BLaER1 treated with 17β-estradiol and CSF1 and Interleukin-3, amounts not matched to agents 10 nM and 100 nM (cell line): ENCODE results near the gene TTC34.
A peak's percentile ranks its signal among the peaks of the same experiment; 100 is the strongest.
"Not testable (repeated sequence)": the region's sequence is repeated elsewhere in the genome, so short reads cannot be mapped to it uniquely, and the experiment has no call there.

Experiments
- H3K27ac ChIP-seq, 11 experiments: shearing (Covaris generic); formaldehyde crosslinking; 2 replicates each; pipeline ENCODE4 v1.8.1; 2022
- H3K27me3 ChIP-seq, 11 experiments: shearing (Covaris generic); formaldehyde crosslinking; 2 replicates each; pipeline ENCODE4 v1.8.1; 2022
- H3K36me3 ChIP-seq, 11 experiments: shearing (Covaris generic); formaldehyde crosslinking; 2 replicates each; pipeline ENCODE4 v1.8.1; 2022
- H3K4me1 ChIP-seq, 10 experiments: shearing (Covaris generic); formaldehyde crosslinking; 2 replicates each; pipeline ENCODE4 v1.8.1; 2022
- H3K4me2 ChIP-seq, 11 experiments: shearing (Covaris generic); formaldehyde crosslinking; 2 replicates each; pipeline ENCODE4 v1.8.1; 2022
- H3K4me3 ChIP-seq, 10 experiments: shearing (Covaris generic); formaldehyde crosslinking; 2 replicates each; pipeline ENCODE4 v1.8.1; 2022
- H3K9ac ChIP-seq, 11 experiments: shearing (Covaris generic); formaldehyde crosslinking; 2 replicates each; pipeline ENCODE4 v1.8.1; 2022
- H3K9me3 ChIP-seq, 11 experiments: shearing (Covaris generic); formaldehyde crosslinking; replicated peaks in 1 of 11; 2 replicates each; pipeline ENCODE4 v1.8.1; 2022
- H4K20me1 ChIP-seq, 11 experiments: shearing (Covaris generic); formaldehyde crosslinking; 2 replicates each; pipeline ENCODE4 v1.8.1; 2022
- Cebpa-rat ChIP-seq, 11 experiments: shearing (Covaris generic); IDR thresholded peaks; 2 replicates each; pipeline ENCODE4 v1.8.1; 2022

TTC34 gene

DNA sequence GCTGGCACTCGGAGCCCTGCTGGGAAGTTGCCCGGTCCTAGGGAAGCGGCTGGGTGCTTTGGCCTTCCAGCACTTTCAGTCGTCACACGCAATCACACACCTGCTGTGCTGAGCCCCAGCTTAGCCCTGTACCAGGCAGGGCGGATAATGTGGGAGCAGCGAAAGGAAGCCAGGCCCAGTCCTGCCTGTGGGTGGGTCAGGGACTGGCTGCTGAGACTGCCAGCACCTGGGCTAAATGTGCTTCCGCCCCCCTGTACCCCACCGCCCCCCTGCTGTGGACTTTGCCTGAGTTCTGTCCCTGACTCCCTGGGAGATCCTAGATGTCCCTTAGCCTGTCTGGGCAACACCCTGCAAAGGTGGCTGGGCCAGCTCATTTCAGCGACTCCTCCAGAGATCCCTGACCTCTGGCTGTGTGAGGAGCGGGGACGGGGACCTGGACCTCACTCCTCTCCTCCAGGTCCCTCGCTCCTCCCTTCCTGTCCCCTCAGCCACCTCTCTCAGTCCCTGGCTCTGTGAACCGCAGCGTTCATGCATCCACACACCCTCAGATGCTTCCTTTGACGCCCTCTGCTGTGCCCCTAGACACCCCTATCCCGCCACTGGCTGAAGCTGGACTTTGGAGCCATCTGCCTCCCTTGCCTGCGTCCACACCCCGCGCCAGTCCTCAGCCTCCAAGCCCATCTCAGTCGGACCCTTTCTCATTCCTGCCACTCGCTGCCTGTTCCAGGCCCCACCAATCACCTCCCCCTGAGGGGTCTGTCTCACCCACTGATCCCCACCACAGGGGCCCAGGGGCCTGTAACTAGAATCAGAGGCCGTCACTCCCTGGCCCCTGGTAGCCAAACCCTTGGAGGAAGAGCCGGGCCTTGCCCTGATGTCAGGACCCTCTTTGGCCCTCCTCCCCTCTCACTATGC, 170.1 kb downstream of the TTC34 start:
- H3K27me3 ChIP-seq = peaks cover 38 to 56% (median 44%) of the 10 kb centered on the region in 11 experiments
- peaks cover 0 to 23% (median 0%) of the 10 kb centered on the region in 11 experiments; a peak in 5 of 22 replicates for H4K20me1 ChIP-seq
- H3K36me3 ChIP-seq = no peaks in the 10 kb centered on the region
- H3K9ac ChIP-seq = no peak overlapping the region
- no peak for TF ChIP-seq Cebpa-rat (IDR thresholded peaks at IDR 0.05)
- H3K9me3 ChIP-seq = peaks cover 12 to 27% (median 20%) of the 10 kb centered on the region in 11 experiments
- H3K4me2 ChIP-seq = peak overlapping the region in 6 of 11 experiments; percentile 2 to 38 (median 16); a peak in 5 of 22 replicates
- H3K4me1 ChIP-seq = peaks cover 8 to 24% (median 18%) of the 10 kb centered on the region in 10 experiments; a peak in 15 of 20 replicates
- H3K4me3 ChIP-seq = no peak overlapping the region
- H3K27ac ChIP-seq = no peak overlapping the region

GRCh38 chr1:2630498-2631135, 170.9 kb downstream of the TTC34 start:
- H3K27ac ChIP-seq = no peak overlapping the region
- peaks cover 5 to 19% (median 12%) of the 10 kb centered on the region in 11 experiments for H3K9me3 ChIP-seq
- H4K20me1 ChIP-seq = peaks cover 0 to 23% (median 0%) of the 10 kb centered on the region in 11 experiments; a peak in 5 of 22 replicates
- peaks cover 43 to 62% (median 51%) of the 10 kb centered on the region in 11 experiments for H3K27me3 ChIP-seq
- no peak for TF ChIP-seq Cebpa-rat (IDR thresholded peaks at IDR 0.05)
- no peak overlapping the region for H3K4me2 ChIP-seq
- no peak overlapping the region for H3K4me3 ChIP-seq
- no peaks in the 10 kb centered on the region for H3K36me3 ChIP-seq
- peaks cover 8 to 24% (median 18%) of the 10 kb centered on the region in 10 experiments; a peak in 15 of 20 replicates for H3K4me1 ChIP-seq
- no peak overlapping the region for H3K9ac ChIP-seq

DNA sequence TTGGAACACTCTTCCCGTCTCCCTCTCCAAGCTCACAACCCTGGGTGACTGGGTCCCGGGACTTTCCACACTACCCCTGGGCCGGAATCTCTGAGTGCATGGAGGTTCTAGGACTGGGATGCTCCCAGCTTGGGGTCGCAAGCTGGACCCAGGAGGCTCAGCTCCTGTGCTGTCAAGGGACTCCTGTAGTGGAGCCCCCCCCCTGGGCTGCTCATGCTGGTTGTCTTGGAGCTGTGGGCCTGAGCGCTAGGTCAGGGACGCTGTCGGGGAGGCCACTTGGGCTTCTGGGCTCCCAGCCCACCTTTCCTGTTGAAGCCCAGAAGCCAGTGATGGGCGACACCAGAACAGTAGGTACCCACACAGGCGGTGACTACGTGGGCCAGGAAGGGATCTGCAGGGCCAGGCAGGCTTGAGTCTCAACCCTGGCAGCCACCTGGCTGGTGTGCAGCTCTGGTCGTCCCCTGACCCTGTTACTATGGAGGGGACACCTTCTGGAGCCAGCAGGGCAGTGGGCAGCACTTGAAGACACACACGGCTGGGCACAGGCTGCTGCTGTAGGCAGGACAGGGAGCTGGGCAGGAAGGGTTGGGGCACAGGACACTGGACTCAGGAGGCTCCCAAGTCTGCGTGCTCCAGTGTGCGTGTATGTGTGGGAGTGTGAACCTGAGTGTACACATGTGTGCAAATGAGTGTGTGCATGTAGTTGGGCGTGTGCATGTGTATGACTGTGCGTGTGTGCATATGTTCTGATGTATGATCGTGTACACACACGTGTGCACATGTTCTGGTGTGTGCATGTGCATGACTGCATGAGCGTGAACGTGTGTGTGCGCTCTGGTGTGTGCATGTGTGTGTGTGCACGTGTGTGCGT, 171.6 kb downstream of the TTC34 start:
- Histone ChIP-seq H4K20me1 (peaks cover 0 to 23% (median 0%) of the 10 kb centered on the region in 11 experiments; a peak in 5 of 22 replicates), H3K27ac (no peak overlapping the region), H3K4me1 (peaks cover 8 to 24% (median 18%) of the 10 kb centered on the region in 10 experiments; a peak in 15 of 20 replicates), H3K4me3 (no peak overlapping the region), H3K9ac (no peak overlapping the region), H3K4me2 (no peak overlapping the region), H3K9me3 (peaks cover 0 to 14% (median 8%) of the 10 kb centered on the region in 11 experiments; a peak in 12 of 22 replicates), H3K36me3 (no peaks in the 10 kb centered on the region), H3K27me3 (peaks cover 43 to 68% (median 57%) of the 10 kb centered on the region in 11 experiments)
- no peak for TF ChIP-seq Cebpa-rat (IDR thresholded peaks at IDR 0.05)

DNA sequence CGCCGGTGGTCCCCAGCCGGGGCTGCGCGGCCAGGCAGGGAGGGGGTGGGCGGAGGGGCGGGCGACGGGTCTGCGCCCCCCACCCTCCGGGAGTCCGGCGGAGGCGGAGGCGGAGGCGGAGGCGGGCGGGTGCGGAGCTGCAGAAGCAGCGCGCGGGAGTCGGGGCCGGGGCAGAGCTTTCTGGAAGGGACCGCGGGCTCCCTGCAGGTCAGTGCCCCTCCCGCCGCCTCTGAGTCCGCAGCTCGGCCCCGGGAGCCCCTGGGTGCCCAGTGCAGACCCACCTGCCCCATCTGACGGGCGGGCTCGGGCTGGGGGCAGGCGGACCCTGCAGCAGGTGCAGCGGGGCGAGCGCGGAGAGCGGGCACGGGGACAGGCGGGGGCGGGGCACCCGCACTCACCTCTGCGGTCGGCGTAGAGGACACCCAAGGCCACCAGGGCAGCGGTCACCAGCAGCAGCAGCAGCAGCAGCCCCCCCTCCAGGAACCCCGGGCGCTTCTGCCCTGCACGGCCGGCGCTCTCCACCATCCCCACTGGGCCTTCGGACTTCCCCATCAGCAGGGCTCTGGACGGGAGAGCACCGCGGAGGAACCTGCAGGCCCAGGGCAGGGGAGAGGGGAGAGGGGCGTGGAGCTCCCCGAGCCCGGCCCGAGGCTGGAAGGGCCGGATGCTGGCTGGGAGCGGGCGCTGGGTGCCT, 172.4 kb downstream of the TTC34 start:
- H3K27ac ChIP-seq = no peak overlapping the region
- H3K36me3 ChIP-seq = no peaks in the 10 kb centered on the region
- peaks cover 8 to 24% (median 18%) of the 10 kb centered on the region in 10 experiments; a peak in 15 of 20 replicates for H3K4me1 ChIP-seq
- no peak overlapping the region for H3K9ac ChIP-seq
- no peak overlapping the region for H3K4me3 ChIP-seq
- TF ChIP-seq Cebpa-rat (IDR thresholded peaks at IDR 0.05) = no peak
- peaks cover 43 to 73% (median 60%) of the 10 kb centered on the region in 11 experiments for H3K27me3 ChIP-seq
- peaks cover 0 to 14% (median 8%) of the 10 kb centered on the region in 11 experiments; a peak in 12 of 22 replicates for H3K9me3 ChIP-seq
- no peak overlapping the region for H3K4me2 ChIP-seq
- peaks cover 0 to 20% (median 0%) of the 10 kb centered on the region in 11 experiments; a peak in 5 of 22 replicates for H4K20me1 ChIP-seq

- peaks cover 0 to 13% (median 0%) of the 10 kb centered on the region in 11 experiments; a peak in 5 of 22 replicates for H4K20me1 ChIP-seq
- H3K36me3 ChIP-seq = no peaks in the 10 kb centered on the region
- TF ChIP-seq Cebpa-rat (IDR thresholded peaks at IDR 0.05) = no peak
- no peak overlapping the region for H3K4me2 ChIP-seq
- no peak overlapping the region for H3K9ac ChIP-seq
- no peak overlapping the region for H3K27ac ChIP-seq
- peaks cover 43 to 81% (median 67%) of the 10 kb centered on the region in 11 experiments for H3K27me3 ChIP-seq
- peaks cover 8 to 23% (median 18%) of the 10 kb centered on the region in 10 experiments; a peak in 15 of 20 replicates for H3K4me1 ChIP-seq
- H3K4me3 ChIP-seq = no peak overlapping the region
- peaks cover 0 to 14% (median 8%) of the 10 kb centered on the region in 11 experiments; a peak in 12 of 22 replicates for H3K9me3 ChIP-seq
These were observed 173.1 kb downstream of the TTC34 start for GRCh38 chr1:2628191-2628932.

DNA sequence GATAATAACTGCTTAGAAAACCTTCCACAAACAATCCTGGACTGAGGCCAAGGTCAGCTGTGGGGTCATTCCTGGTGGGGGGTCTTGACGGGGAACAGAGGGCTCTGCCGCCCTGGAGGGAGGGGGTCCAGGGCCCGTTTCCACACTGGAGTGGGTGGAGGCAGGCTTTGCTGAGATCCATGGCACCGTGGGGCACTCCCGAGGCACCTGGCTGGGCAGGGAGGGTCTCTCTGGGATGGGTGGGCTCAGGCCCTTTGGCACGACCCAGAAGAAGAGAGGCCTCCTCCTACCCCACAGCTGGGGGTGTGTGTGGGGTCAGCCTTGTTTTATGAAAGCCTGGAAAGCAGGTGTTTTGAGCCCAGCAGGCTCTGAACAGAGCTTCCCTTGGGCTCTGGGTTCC, 173.7 kb downstream of the TTC34 start:
- H3K27ac ChIP-seq = no peak overlapping the region
- H3K36me3 ChIP-seq = no peaks in the 10 kb centered on the region
- H4K20me1 ChIP-seq = peaks cover 0 to 9% (median 0%) of the 10 kb centered on the region in 11 experiments; a peak in 4 of 22 replicates
- H3K4me2 ChIP-seq = no peak overlapping the region
- H3K9me3 ChIP-seq = peaks cover 0 to 14% (median 8%) of the 10 kb centered on the region in 11 experiments; a peak in 12 of 22 replicates
- H3K4me3 ChIP-seq = no peak overlapping the region
- peaks cover 43 to 83% (median 69%) of the 10 kb centered on the region in 11 experiments for H3K27me3 ChIP-seq
- TF ChIP-seq Cebpa-rat (IDR thresholded peaks at IDR 0.05) = no peak
- H3K9ac ChIP-seq = no peak overlapping the region
- H3K4me1 ChIP-seq = peaks cover 3 to 17% (median 12%) of the 10 kb centered on the region in 10 experiments; a peak in 15 of 20 replicates

DNA sequence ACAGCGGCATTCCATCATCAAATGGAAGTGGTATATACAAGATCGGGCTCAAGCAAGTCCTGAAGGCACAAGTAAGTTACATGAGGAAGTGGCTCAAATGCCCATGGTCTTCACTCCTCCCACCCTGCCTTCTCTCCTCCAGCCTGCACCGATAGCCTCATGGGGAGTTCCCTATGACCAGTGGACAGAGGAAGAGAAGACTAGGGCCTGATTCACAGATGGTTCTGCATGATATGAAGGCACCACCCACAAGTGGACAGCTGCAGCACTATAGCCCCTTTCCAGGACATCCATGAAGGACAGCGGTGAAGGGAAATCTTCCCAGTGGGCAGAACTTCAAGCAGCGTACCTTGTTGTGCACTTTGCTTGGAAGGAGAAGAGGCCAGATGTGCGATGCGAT, 175.7 kb downstream of the TTC34 start:
- not testable (repeated sequence) for H3K9ac ChIP-seq, H3K27ac ChIP-seq, H3K4me3 ChIP-seq, H3K4me1 ChIP-seq, H4K20me1 ChIP-seq, H3K4me2 ChIP-seq, H3K36me3 ChIP-seq
- H3K9me3 ChIP-seq = peaks cover 14 to 29% (median 19%) of the 10 kb centered on the region in 11 experiments
- H3K27me3 ChIP-seq = peaks cover 43 to 74% (median 65%) of the 10 kb centered on the region in 11 experiments
